HS-5 (cell line): ENCODE data around the gene RTP1.
"Not testable (repeated sequence)": the region's sequence is repeated elsewhere in the genome, so short reads cannot be mapped to it uniquely, and the experiment has no call there.

ENCODE experiments used
- DNase-seq: peaks from one replicate; pipeline ENCODE4 v3.0.0-alpha.2; 2012; ENCODE audit warnings: low read depth

Gene RTP1

GRCh38 chr3:187198490-187198889 lies 1.2 kb downstream of the RTP1 start:
- DNase-seq, result no peak

- not testable (repeated sequence) for DNase-seq
Measured at GRCh38 chr3:187199463-187200050, 2.3 kb downstream of the RTP1 start.

GRCh38 chr3:187205683-187206082 lies 8.4 kb downstream of the RTP1 start:
- no peak for DNase-seq

GRCh38 chr3:187207062-187207461 lies 9.8 kb downstream of the RTP1 start:
- DNase-seq, result no peak

GRCh38 chr3:187207624-187208023 lies 10.3 kb downstream of the RTP1 start:
- no peak for DNase-seq

- peak; percentile 22 for DNase-seq
Measured at GRCh38 chr3:187208159-187208558, 10.9 kb downstream of the RTP1 start.

GRCh38 chr3:187209491-187209890 lies 12.2 kb downstream of the RTP1 start:
- DNase-seq, result no peak

GRCh38 chr3:187210091-187210490 lies 12.8 kb downstream of the RTP1 start:
- no peak for DNase-seq

GRCh38 chr3:187210545-187211327 lies 13.4 kb downstream of the RTP1 start:
- peak; percentile 38 for DNase-seq

GRCh38 chr3:187211532-187212195 lies 14.4 kb downstream of the RTP1 start:
- no peak for DNase-seq

- DNase-seq, result no peak
Measured at GRCh38 chr3:187212196-187212545, 14.9 kb downstream of the RTP1 start.

- no peak for DNase-seq
Measured at GRCh38 chr3:187212705-187213104, 15.4 kb downstream of the RTP1 start.

GRCh38 chr3:187213616-187214015 lies 16.3 kb downstream of the RTP1 start:
- DNase-seq, result no peak

- DNase-seq, result no peak
Measured at GRCh38 chr3:187215460-187215859, 18.2 kb downstream of the RTP1 start.

- DNase-seq, result no peak
Measured at GRCh38 chr3:187222801-187223200, 25.5 kb downstream of the RTP1 start.

- no peak for DNase-seq
Measured at GRCh38 chr3:187223799-187224198, 26.5 kb downstream of the RTP1 start.

- DNase-seq, result peak; percentile 71
Measured at GRCh38 chr3:187227658-187228258, 30.5 kb downstream of the RTP1 start.

GRCh38 chr3:187228740-187229139 lies 31.5 kb downstream of the RTP1 start:
- DNase-seq, result no peak

- DNase-seq, result no peak
Measured at GRCh38 chr3:187230011-187230410, 32.7 kb downstream of the RTP1 start.

GRCh38 chr3:187236962-187237361 lies 39.7 kb downstream of the RTP1 start:
- no peak for DNase-seq

- no peak for DNase-seq
Measured at GRCh38 chr3:187237741-187238140, 40.5 kb downstream of the RTP1 start.

GRCh38 chr3:187238239-187238638 lies 41.0 kb downstream of the RTP1 start:
- no peak for DNase-seq

GRCh38 chr3:187238835-187239234 lies 41.5 kb downstream of the RTP1 start:
- not testable (repeated sequence) for DNase-seq
